ENCODE data around the gene LRRC28.
A peak's percentile ranks its signal among the peaks of the same experiment; 100 is the strongest.

The LRRC28 gene

DNA sequence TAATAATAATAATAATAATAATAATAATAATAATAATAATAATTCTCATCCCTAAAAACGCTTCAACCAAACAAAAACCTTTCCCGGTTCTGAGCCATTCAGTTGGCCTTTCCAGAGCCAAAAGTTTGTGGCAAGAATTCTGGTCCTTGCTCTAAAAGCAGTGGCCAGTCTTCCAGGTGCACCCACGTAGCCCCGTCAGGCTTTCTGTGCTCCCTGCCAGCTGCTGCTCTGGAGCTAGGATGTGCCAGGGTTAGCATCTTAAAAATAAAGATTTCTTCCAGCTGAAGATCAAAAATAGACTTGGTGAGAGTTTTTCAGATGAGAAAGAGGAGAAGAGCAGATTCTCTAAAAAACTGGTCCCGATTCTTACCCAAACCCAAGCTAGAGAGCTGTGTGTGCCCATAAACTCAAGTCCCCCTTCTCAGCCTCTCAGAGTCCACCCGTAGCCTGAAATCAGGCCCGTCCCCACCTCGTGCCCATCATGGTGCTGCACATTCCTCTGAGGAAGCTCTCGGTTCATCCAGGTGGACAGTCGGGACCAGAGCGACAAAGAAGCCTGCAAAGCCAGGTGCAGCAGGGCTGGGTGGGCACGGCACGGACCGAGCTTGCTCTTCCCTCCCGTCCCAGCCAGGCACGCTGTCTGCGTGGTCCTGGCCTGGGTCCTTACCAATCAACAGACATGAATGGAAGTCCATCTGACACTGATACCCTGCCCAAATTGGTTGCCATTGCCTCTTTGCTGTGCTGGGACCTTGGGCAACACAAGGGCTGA is 155.6 kb downstream of the LRRC28 start:
- TF ChIP-seq CTCF (IDR thresholded peaks at IDR 0.05; ENCODE audit: low read depth, low read length): no peak
- in situ Hi-C loops (cut with HindIII; ENCODE audit: low sequenced_read_pairs): no loop called here
- DNase-seq (ENCODE audit: low read depth, low spot score): no peak
- no peak overlapping the region for H3K4me3 ChIP-seq (ENCODE audit: low read depth, low read length)

DNA sequence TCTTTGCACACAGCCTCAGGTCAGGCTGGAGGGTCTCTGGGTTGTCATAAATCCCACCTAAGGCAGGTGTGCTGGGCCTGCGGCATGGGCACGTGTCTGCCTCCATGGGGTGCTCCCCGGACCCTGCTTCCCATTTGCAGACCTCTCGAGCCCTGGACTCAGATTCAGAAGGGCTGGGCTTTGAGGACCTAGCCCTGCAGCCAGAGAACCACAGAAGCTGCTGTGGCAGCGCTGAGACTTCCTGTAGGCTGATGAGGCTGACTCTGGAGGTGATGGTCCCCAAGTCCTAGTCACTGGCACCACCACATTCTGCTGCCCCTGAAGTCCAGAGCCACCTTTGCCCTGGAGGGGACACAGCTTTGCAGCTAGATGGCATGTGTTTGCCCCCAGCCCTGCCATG is 156.4 kb downstream of the LRRC28 start:
- no peak for TF ChIP-seq CTCF (IDR thresholded peaks at IDR 0.05; ENCODE audit: low read depth, low read length)
- in situ Hi-C loops (cut with HindIII; ENCODE audit: low sequenced_read_pairs): no loop called here
- DNase-seq (ENCODE audit: low read depth, low spot score): no peak
- no peak overlapping the region for H3K4me3 ChIP-seq (ENCODE audit: low read depth, low read length)

- TF ChIP-seq CTCF (IDR thresholded peaks at IDR 0.05; ENCODE audit: low read depth, low read length): no peak
- DNase-seq (ENCODE audit: low read depth, low spot score): peak; percentile 93
- in situ Hi-C loops (cut with HindIII; ENCODE audit: low sequenced_read_pairs): no loop called here
- no peak overlapping the region for H3K4me3 ChIP-seq (ENCODE audit: low read depth, low read length)
Observed at GRCh38 chr15:99408236-99409096, 157.2 kb downstream of the LRRC28 start.

GRCh38 chr15:99409097-99409473 is 157.8 kb downstream of the LRRC28 start:
- peak; percentile 66 for TF ChIP-seq CTCF (IDR thresholded peaks at IDR 0.05; ENCODE audit: low read depth, low read length)
- DNase-seq (ENCODE audit: low read depth, low spot score): peak; percentile 46
- H3K4me3 ChIP-seq (ENCODE audit: low read depth, low read length): no peak overlapping the region
- in situ Hi-C loops (cut with HindIII; ENCODE audit: low sequenced_read_pairs): no loop called here

- in situ Hi-C loops (cut with HindIII; ENCODE audit: low sequenced_read_pairs): no loop called here
- no peak overlapping the region for H3K4me3 ChIP-seq (ENCODE audit: low read depth, low read length)
- DNase-seq (ENCODE audit: low read depth, low spot score): no peak
- TF ChIP-seq CTCF (IDR thresholded peaks at IDR 0.05; ENCODE audit: low read depth, low read length): no peak
Observed at GRCh38 chr15:99409560-99409959, 158.3 kb downstream of the LRRC28 start.

- TF ChIP-seq CTCF (IDR thresholded peaks at IDR 0.05; ENCODE audit: low read depth, low read length): no peak
- no peak for DNase-seq (ENCODE audit: low read depth, low spot score)
- in situ Hi-C loops (cut with HindIII; ENCODE audit: low sequenced_read_pairs): no loop called here
- H3K4me3 ChIP-seq (ENCODE audit: low read depth, low read length): no peak overlapping the region
Observed at GRCh38 chr15:99410477-99410876, 159.2 kb downstream of the LRRC28 start.
